BJ (cell line): Measurements from ENCODE around the gene CBX6. TPM values are rescaled to one million over a fixed set of nuclear protein-coding genes. Genes with fewer than 3 reads are reported as not detected.

Experiments
- CTCF ChIA-PET: fragments of 350-600 bp; formaldehyde crosslinking; extraction: SDS; loops from one replicate; lab custom pipeline; 2021; ENCODE audit warnings: antibody characterized with exemption, inconsistent platforms; lab: Yijun Ruan, JAX
- POLR2A ChIA-PET: fragments of 300-600 bp; sonication (Branson Sonifier 250); formaldehyde crosslinking; extraction: SDS; loops from one replicate; lab custom pipeline; 2021; ENCODE audit warnings: antibody characterized with exemption; lab: Charles Lee
- DNase-seq: peaks from one replicate; pipeline ENCODE4 v3.0.0-alpha.2; 2011; ENCODE audit warnings: low read depth
- H3K27me3 ChIP-seq: 2 replicates; pipeline ENCODE4 v1.6.0; 2011; ENCODE audit warnings: low read length; ENCODE audit not compliant: control insufficient read depth, insufficient read depth
- H3K36me3 ChIP-seq: 2 replicates; pipeline ENCODE4 v1.5.1; 2011; ENCODE audit warnings: low read length; ENCODE audit not compliant: control insufficient read depth, insufficient read depth
- H3K4me3 ChIP-seq: 2 replicates; pipeline ENCODE4 v1.5.1; 2011; ENCODE audit warnings: low read depth, mild to moderate bottlenecking, control low read depth, low read length
- CTCF ChIP-seq: IDR thresholded peaks from 2 replicates; pipeline ENCODE4 v1.5.1; 2011; ENCODE audit warnings: low read depth, mild to moderate bottlenecking, control low read depth, inconsistent platforms, low read length, moderate library complexity; ENCODE audit not compliant: insufficient read depth
- polyA plus RNA-seq: library from polyadenylated mRNA; depleted of rRNA; stranded (reverse); fragments of >200 nt; gene quantifications from 2 replicates; pipeline ENCODE4 v1.2.3, GENCODE V29; 2011

The CBX6 gene
- polyA plus RNA-seq, 1 experiment = 21.9 TPM

- POLR2A ChIA-PET = no interaction called here
- Histone ChIP-seq H3K4me3 (no peak overlapping the region), H3K27me3 (peaks cover 4% of the 10 kb centered on the region; the same call in 1 of the 2 replicates), H3K36me3 (no peaks in the 10 kb centered on the region)
- DNase-seq = no peak
- CTCF ChIA-PET = interaction anchor here (1.5 to 5.9 kb wide), 3 partner anchors 11 to 123 kb away, joined by 3 to 37 read pairs (median 6); no protein-coding TSS in a partner anchor
- no peak for TF ChIP-seq CTCF
These were observed 7.9 kb upstream of the CBX6 start for GRCh38 chr22:38879961-38880360.

GRCh38 chr22:38879108-38879729, 7.2 kb upstream of the CBX6 start:
- no peaks in the 10 kb centered on the region for H3K36me3 ChIP-seq
- no peak for DNase-seq
- ChIA-PET CTCF (interaction anchor here (1.0 to 5.9 kb wide), 4 partner anchors 10 to 122 kb away, joined by 3 to 37 read pairs (median 6); no protein-coding TSS in a partner anchor), POLR2A (no interaction called here)
- TF ChIP-seq CTCF = no peak
- peaks cover 4% of the 10 kb centered on the region; the same call in 1 of the 2 replicates for H3K27me3 ChIP-seq
- no peak overlapping the region for H3K4me3 ChIP-seq

- no peak for DNase-seq
- POLR2A ChIA-PET = interaction anchor here (0.6 kb wide), 1 partner anchor 75 kb away, joined by 11 read pairs; no protein-coding TSS in a partner anchor
- CTCF ChIA-PET = interaction anchor here (0.9 to 5.9 kb wide), 5 partner anchors 9 to 114 kb away, joined by 3 to 37 read pairs (median 3); no protein-coding TSS in a partner anchor
- Histone ChIP-seq H3K27me3 (0 out of 2 replicates have a peak, but pooled peaks cover 2% of the 10 kb centered on the region), H3K36me3 (no peaks in the 10 kb centered on the region), H3K4me3 (no peak overlapping the region)
- TF ChIP-seq CTCF = no peak
These were observed 6.0 kb upstream of the CBX6 start for GRCh38 chr22:38878001-38878400.

GRCh38 chr22:38874529-38875222, 2.7 kb upstream of the CBX6 start:
- TF ChIP-seq CTCF = no peak
- ChIA-PET POLR2A (no interaction called here), CTCF (interaction anchor here (0.8 to 1.2 kb wide), 3 partner anchors 52 to 128 kb away, joined by 4 to 7 read pairs (median 5); no protein-coding TSS in a partner anchor)
- no peak for DNase-seq
- H3K4me3 ChIP-seq = no peak overlapping the region
- H3K27me3 ChIP-seq = 0 out of 2 replicates have a peak, but pooled peaks cover 2% of the 10 kb centered on the region
- no peaks in the 10 kb centered on the region for H3K36me3 ChIP-seq
